OCI-LY7 (cell line): Measurements from ENCODE around the gene CACNA1B.

Source experiments
- CTCF ChIP-seq: fragments of 200-600 bp; sonication (generic); conservative IDR thresholded peaks from 2 replicates; pipeline ENCODE4 v1.5.1; 2014; ENCODE audit warnings: mild to moderate bottlenecking, antibody characterized with exemption, low read length, moderate library complexity, mixed read lengths
- EZH2phosphoT487 ChIP-seq: fragments of 200-600 bp; sonication (generic); IDR thresholded peaks from 2 replicates; pipeline ENCODE4 v1.6.1; 2018; ENCODE audit warnings: low read depth, borderline replicate concordance, mild to moderate bottlenecking, mixed run types, antibody characterized with exemption, low read length, moderate library complexity, mixed read lengths

DNA sequence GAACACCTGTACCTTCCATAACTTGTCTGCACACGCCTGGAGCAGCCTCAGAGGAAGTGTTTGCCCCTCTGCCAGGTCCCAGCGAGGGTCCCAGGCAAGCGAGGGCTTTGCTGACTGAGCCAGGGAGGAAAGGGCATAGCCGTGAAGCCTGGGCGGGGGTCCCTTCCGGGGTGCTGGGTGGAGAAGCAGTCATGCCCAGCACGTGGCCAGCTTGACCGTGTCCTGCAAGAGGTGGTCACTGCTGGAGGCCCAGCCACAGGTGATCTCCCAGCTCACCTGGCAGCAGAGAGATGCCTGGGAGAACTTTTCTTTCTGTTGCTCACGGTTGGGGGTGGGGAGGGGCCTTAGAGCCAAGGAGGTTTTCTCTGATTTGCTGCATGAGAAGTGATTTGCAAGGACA lies 195.3 kb downstream of the CACNA1B start:
- TF ChIP-seq CTCF = no peak
- TF ChIP-seq EZH2phosphoT487 = no peak
